ENCODE data around the gene FRRS1L. TPM values are rescaled to one million over a fixed set of nuclear protein-coding genes. Genes with fewer than 3 reads are reported as not detected.

The FRRS1L gene
- total RNA-seq, 2 experiments from 2014 or later: not detected

DNA sequence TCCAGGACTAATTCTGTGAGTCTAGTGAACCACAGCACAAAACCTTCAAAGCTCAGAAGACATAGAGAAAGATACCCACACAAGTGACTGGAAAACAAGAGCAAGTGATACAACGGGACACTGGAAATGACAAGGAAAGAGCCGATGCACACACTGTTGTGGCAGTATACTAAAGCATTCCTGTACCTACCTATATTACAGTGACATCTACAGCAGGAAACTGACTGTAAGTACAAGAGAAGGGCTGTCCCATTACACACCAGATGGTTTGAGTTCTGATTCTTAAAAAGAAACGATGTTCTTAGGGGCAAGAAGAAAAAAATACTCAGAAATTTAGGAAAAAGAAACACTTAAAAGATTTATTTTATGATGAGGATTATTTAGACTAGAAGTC is 65.8 kb downstream of the FRRS1L start:
- ChIA-PET POLR2A (interaction anchor here (1.8 kb wide), 1 partner anchor 18 kb away, joined by 15 read pairs; the partner anchor contains the start of gene TMEM245), CTCF (interaction anchor here (1.2 kb wide), 1 partner anchor 9 kb away, joined by 5 read pairs; no protein-coding TSS in a partner anchor)
- peak overlapping the region; percentile 88 for H3K27ac Mint-ChIP-seq
- H3K27me3 Mint-ChIP-seq: no peaks in the 10 kb centered on the region
- H3K4me1 Mint-ChIP-seq: peaks cover 61% of the 10 kb centered on the region
- H3K36me3 Mint-ChIP-seq (ENCODE audit: low read depth): peaks cover 54% of the 10 kb centered on the region
- H3K9me3 Mint-ChIP-seq: peaks cover 12% of the 10 kb centered on the region
- H3K4me3 Mint-ChIP-seq: peak overlapping the region; percentile 34
- no peak for DNase-seq

DNA sequence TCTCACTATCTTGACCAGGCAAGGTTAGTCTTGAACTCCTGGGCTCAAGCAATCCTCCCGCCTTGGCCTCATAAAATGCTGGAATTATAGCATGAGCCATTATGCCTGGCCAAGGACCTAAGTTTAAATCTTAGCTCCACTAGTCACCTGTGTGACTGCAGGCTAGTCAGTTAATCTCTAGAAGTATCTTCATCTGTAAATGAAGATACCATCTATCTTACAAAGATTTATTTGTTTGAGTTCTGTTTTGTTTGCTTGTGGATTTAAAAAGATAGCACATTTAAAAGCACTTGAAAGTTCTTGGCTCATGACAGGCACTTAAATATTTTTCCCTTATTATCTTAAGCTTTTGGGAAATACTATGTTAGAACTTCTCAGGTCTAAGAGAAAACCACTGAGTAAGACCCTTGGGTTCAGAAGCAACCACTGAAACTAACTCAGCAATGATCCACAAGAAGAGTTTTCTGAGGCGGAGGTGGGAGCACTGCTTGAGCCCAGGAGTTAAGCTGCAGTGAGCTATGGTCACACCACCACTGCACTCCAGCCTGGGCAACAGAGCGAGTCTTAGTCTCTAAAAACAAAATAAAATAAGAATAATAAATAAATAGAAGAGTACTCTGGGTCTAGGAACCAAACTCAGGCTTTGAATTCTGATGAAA is 66.4 kb downstream of the FRRS1L start:
- DNase-seq: no peak
- Mint-ChIP-seq H3K27ac (peak overlapping the region; percentile 88), H3K4me1 (peaks cover 65% of the 10 kb centered on the region), H3K27me3 (no peaks in the 10 kb centered on the region), H3K9me3 (peaks cover 12% of the 10 kb centered on the region), H3K36me3 (ENCODE audit: low read depth) (peaks cover 58% of the 10 kb centered on the region), H3K4me3 (peak overlapping the region; percentile 34)
- CTCF ChIA-PET: interaction anchor here (0.6 to 1.2 kb wide), 3 partner anchors 9 to 17 kb away, joined by 3 to 5 read pairs (median 4); no protein-coding TSS in a partner anchor
- POLR2A ChIA-PET: interaction anchor here (0.9 to 1.8 kb wide), 2 partner anchors 14 to 19 kb away, joined by 3 to 15 read pairs; partner anchors contain the start of gene TMEM245

DNA sequence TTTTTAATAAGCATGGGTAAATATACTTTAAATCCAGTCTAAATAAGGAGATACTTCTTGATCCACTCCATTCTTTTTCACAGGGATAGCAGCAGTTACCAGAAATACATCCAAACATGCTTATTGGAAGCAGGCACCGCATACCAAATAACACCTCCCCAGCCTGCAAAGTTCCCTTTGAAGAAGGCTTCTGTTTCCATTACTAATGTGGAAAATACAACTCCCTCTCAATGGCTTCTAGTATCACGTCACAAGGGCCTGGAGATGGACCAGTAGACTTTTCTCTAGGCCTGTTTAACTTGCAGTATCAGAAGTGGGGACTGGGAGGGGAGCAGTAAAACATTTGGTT is 68.1 kb downstream of the FRRS1L start:
- H3K36me3 Mint-ChIP-seq (ENCODE audit: low read depth): peaks cover 59% of the 10 kb centered on the region
- no peaks in the 10 kb centered on the region for H3K27me3 Mint-ChIP-seq
- ChIA-PET POLR2A (interaction anchor here (1.3 kb wide), 1 partner anchor 10 kb away, joined by 3 read pairs; no protein-coding TSS in a partner anchor), CTCF (interaction anchor here (0.7 kb wide), 1 partner anchor 26 kb away, joined by 4 read pairs; no protein-coding TSS in a partner anchor)
- H3K4me3 Mint-ChIP-seq: no peak overlapping the region
- peaks cover 67% of the 10 kb centered on the region for H3K4me1 Mint-ChIP-seq
- no peak overlapping the region for H3K27ac Mint-ChIP-seq
- DNase-seq: no peak
- peaks cover 7% of the 10 kb centered on the region for H3K9me3 Mint-ChIP-seq

DNA sequence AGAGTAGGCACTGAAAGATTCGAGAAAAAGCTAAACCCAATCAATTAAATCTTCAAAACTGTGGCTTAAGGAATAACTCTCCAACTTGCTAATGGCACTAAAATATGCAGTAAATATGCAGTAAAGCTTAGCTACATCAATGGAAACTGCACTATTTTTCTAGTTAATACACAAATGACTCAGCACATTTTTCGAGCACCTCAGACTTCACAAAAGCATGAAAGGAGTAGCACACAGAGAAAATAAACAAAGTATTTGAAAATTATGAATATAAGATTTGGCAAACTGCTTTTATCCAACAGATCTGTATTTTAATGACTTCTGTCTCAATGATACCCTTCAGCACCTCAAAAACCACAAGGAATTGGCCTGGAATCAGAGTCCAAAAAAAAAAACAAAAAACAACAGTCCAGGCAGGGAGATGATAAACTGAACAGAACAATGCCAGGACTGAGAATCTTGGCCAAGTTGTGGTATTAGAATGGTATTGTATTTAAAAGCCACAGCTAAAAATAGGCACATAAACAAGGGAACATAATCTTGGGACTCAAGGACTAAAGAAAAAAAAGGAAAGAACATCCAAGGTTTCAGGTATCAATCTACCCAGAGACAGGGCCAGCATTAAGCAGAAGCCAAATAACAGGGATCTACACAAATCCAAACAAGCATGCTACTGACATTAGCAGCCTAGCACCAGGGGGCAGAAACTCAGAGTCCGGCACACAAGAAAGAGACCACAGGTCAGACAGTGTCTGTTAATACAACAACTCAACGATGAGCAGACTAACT is 68.7 kb downstream of the FRRS1L start:
- H3K36me3 Mint-ChIP-seq (ENCODE audit: low read depth): peaks cover 59% of the 10 kb centered on the region
- H3K27ac Mint-ChIP-seq: peak overlapping the region; percentile 63
- CTCF ChIA-PET: interaction anchor here (0.7 kb wide), 2 partner anchors 10 to 27 kb away, joined by 3 to 4 read pairs; no protein-coding TSS in a partner anchor

DNA sequence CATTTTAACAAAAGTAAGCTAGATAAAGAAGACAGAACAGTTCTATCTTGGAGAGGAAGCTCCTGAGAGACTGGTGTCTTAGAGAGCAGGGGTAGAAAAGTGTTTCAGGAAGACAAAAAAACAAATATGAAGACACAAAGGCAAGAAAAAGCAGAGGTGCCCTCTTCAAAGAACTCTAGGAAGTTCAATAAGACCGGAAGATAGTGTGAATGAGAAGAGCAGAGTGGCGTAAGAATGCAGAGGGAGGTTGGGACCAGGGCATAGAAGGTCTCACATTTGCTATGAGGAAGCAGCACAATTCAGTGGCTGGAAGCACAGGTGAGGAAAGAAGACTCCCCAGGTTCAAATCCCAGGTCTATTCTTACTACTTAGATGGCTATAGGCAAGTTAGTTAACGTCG is 69.9 kb downstream of the FRRS1L start:
- Mint-ChIP-seq H3K9me3 (no peaks in the 10 kb centered on the region), H3K36me3 (ENCODE audit: low read depth) (peaks cover 61% of the 10 kb centered on the region), H3K4me1 (peaks cover 65% of the 10 kb centered on the region), H3K4me3 (no peak overlapping the region), H3K27ac (no peak overlapping the region), H3K27me3 (no peaks in the 10 kb centered on the region)
- ChIA-PET CTCF (interaction anchor here (1.0 kb wide), 1 partner anchor 21 kb away, joined by 4 read pairs; no protein-coding TSS in a partner anchor), POLR2A (no interaction called here)
- no peak for DNase-seq

More for the DNA sequence above, 68.7 kb downstream of the FRRS1L start:
- Mint-ChIP-seq H3K4me3 (no peak overlapping the region), H3K4me1 (peaks cover 67% of the 10 kb centered on the region), H3K9me3 (peaks cover 5% of the 10 kb centered on the region), H3K27me3 (no peaks in the 10 kb centered on the region)
- no peak for DNase-seq
- POLR2A ChIA-PET: interaction anchor here (0.7 to 1.3 kb wide), 3 partner anchors 11 to 24 kb away, joined by 3 to 4 read pairs (median 3); no protein-coding TSS in a partner anchor

DNA sequence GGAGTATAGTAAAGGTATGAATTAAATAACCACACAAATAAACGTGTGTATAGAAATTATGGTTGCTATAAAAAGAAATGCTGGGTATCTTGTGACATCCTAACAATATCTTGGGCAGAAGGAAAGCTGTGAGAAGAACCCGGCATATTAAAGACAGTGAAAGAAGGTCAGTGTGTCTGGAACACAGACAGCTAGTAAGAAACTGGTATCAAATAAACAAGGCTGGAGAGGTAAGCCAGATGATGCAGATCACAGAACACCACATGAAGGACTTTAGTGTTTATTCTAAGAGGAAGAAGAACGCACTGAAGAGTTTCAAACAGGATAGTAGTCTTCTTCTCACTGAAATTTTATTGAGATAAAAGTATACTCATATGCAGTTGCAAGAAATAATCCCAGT is 71.7 kb downstream of the FRRS1L start:
- peaks cover 56% of the 10 kb centered on the region for H3K4me1 Mint-ChIP-seq
- ChIA-PET POLR2A (no interaction called here), CTCF (no interaction called here)
- H3K27me3 Mint-ChIP-seq: no peaks in the 10 kb centered on the region
- peaks cover 71% of the 10 kb centered on the region for H3K36me3 Mint-ChIP-seq (ENCODE audit: low read depth)
- no peak overlapping the region for H3K27ac Mint-ChIP-seq
- DNase-seq: no peak
- no peak overlapping the region for H3K4me3 Mint-ChIP-seq
- no peaks in the 10 kb centered on the region for H3K9me3 Mint-ChIP-seq

DNA sequence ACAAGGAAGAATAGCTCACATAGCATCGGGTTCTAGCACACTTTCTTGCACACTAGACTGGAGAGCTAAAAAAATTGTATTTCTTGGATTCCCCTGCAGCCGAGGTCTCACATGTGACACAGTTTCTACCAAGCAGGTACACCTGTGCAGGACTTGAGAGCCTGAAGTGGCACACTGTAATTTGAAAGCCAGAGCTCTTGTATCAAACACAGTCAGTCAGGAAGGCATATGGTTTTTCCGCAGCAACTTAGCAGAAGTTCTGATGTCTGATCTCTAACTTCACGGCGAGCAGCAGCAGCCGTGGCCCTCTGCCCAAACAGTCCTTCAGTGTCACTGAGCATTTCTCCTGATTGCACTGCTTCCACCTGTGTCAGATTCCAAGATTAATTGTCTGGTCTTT is 72.8 kb downstream of the FRRS1L start:
- peaks cover 48% of the 10 kb centered on the region for H3K4me1 Mint-ChIP-seq
- no peaks in the 10 kb centered on the region for H3K27me3 Mint-ChIP-seq
- no peak for DNase-seq
- CTCF ChIA-PET: no interaction called here
- no peaks in the 10 kb centered on the region for H3K9me3 Mint-ChIP-seq
- no peak overlapping the region for H3K4me3 Mint-ChIP-seq
- POLR2A ChIA-PET: no interaction called here
- peaks cover 76% of the 10 kb centered on the region for H3K36me3 Mint-ChIP-seq (ENCODE audit: low read depth)
- no peak overlapping the region for H3K27ac Mint-ChIP-seq

DNA sequence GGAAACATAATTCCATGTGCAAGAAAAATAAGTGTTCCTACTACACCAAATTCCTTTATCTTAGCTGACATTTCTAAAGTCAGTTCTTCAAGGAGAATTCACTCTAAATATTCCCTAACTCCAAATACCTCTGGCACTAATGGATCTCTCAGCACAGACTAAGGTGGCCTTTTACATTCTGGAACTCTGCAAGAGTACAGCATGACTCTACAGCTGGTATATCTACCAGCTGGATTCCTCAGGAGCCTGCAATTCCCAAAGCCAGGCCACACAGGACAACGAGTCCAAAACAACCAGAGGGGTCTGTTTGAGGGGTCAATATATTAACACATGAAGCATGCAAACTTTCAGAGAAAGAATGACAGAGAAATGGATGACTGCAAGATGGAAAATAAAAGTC is 74.5 kb downstream of the FRRS1L start:
- DNase-seq: no peak
- ChIA-PET CTCF (interaction anchor here (1.8 kb wide), 1 partner anchor 8 kb away, joined by 5 read pairs; no protein-coding TSS in a partner anchor), POLR2A (interaction anchor here (0.8 to 1.3 kb wide), 3 partner anchors 14 to 27 kb away, joined by 3 to 5 read pairs (median 3); partner anchors contain the start of gene TMEM245)
- no peak overlapping the region for H3K27ac Mint-ChIP-seq
- peaks cover 77% of the 10 kb centered on the region for H3K36me3 Mint-ChIP-seq (ENCODE audit: low read depth)
- no peak overlapping the region for H3K4me3 Mint-ChIP-seq
- no peaks in the 10 kb centered on the region for H3K27me3 Mint-ChIP-seq
- no peaks in the 10 kb centered on the region for H3K9me3 Mint-ChIP-seq
- H3K4me1 Mint-ChIP-seq: peaks cover 31% of the 10 kb centered on the region

DNA sequence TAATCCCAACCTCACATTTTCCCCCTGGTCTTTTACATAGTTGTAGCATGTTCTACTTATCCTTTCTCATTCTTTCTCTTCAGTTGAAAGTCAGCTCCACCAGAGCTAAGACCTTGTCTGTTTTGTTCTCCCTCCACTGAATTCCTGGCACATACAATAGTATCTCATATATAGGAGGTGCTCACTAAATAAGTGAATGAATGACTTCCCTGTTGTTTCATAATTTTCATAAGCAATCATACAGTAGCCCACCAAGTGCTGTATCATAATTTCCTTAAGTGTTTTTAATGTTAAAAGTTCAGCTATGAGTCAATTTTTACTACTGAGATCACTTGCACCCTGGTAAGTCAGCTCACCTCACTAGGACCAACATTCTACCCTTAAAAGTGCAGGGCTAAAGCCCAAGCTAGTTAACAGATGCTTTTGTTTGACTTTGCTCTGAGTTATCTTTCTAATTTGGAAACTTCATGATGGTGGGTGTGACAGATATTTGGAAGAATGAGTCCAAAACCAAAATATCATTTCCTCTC is 74.9 kb downstream of the FRRS1L start:
- POLR2A ChIA-PET: interaction anchor here (0.8 to 1.3 kb wide), 3 partner anchors 14 to 28 kb away, joined by 3 to 5 read pairs (median 3); partner anchors contain the start of gene TMEM245
- Mint-ChIP-seq H3K27me3 (no peaks in the 10 kb centered on the region), H3K4me1 (peaks cover 29% of the 10 kb centered on the region), H3K4me3 (no peak overlapping the region), H3K27ac (no peak overlapping the region), H3K36me3 (ENCODE audit: low read depth) (peaks cover 77% of the 10 kb centered on the region), H3K9me3 (no peaks in the 10 kb centered on the region)
- CTCF ChIA-PET: interaction anchor here (1.8 kb wide), 1 partner anchor 9 kb away, joined by 5 read pairs; no protein-coding TSS in a partner anchor
- no peak for DNase-seq

DNA sequence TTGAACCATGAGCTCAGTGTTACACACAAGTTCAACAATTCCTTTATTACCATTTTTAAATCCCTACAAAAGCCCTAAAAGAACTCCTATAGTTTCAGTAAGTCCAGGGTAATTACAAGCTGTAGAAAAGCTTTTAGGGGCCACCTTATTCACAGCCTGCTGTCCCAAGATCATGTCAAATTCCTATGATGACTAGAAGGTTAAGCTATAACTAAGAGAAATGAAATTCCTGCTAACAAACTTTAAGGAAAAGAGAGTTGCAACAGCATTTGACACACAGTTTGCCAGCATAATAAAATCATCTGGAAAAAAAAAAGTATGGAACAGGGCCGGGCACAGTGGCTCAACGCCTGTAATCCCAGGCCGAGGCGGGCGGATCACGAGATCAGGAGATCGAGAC is 78.8 kb downstream of the FRRS1L start:
- Mint-ChIP-seq H3K4me3 (no peak overlapping the region), H3K27me3 (no peaks in the 10 kb centered on the region), H3K4me1 (peaks cover 15% of the 10 kb centered on the region), H3K9me3 (no peaks in the 10 kb centered on the region), H3K27ac (no peak overlapping the region), H3K36me3 (ENCODE audit: low read depth) (peaks cover 70% of the 10 kb centered on the region)
- no peak for DNase-seq
- CTCF ChIA-PET: interaction anchor here (0.6 to 1.4 kb wide), 3 partner anchors 21 to 30 kb away, joined by 3 read pairs; no protein-coding TSS in a partner anchor
- POLR2A ChIA-PET: interaction anchor here (1.0 kb wide), 1 partner anchor 30 kb away, joined by 4 read pairs; no protein-coding TSS in a partner anchor

DNA sequence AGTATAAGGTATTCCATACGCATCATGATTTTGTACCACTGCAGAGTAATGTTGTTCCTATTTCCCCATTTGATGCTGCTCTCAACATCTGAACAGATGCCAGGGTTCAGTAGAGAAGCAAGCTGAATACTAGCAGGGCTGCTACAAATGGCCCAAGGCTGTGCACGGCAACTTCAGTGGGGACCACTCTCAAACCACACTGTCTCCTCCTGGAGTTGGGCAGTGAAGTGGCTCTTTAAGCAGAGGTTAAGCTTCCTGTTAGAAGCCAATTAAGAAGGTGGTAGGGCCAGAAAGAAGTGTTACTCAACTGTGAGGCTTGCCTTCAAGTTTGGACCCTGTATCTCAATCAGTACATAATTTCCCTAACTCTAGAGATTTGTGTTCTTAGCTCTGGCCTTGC is 79.3 kb downstream of the FRRS1L start:
- H3K36me3 Mint-ChIP-seq (ENCODE audit: low read depth): peaks cover 70% of the 10 kb centered on the region
- ChIA-PET POLR2A (interaction anchor here (0.8 to 1.0 kb wide), 2 partner anchors 31 to 32 kb away, joined by 3 to 4 read pairs; partner anchors contain the start of gene TMEM245), CTCF (interaction anchor here (0.6 to 1.4 kb wide), 3 partner anchors 22 to 30 kb away, joined by 3 read pairs; no protein-coding TSS in a partner anchor)
- peaks cover 15% of the 10 kb centered on the region for H3K4me1 Mint-ChIP-seq
- H3K9me3 Mint-ChIP-seq: no peaks in the 10 kb centered on the region
- no peak overlapping the region for H3K27ac Mint-ChIP-seq
- no peak overlapping the region for H3K4me3 Mint-ChIP-seq
- H3K27me3 Mint-ChIP-seq: no peaks in the 10 kb centered on the region
- no peak for DNase-seq

DNA sequence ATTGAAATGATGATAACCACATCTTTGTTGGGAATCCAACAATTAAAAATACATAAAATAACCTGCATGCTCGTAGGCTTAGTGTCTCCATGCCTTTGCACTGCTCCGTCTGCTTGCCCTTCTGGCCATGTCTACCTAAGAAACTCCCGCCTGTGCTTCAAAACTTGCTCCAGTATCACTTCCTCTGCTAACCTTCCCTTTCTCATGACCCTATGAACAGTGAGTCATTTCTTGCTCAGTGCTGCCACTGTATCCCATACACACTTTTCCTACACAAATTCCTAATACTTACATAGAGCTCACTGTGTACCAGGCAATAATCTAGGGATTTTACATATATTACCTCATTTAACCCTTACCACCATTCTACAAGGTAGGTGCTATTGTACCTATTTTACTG is 80.8 kb downstream of the FRRS1L start:
- DNase-seq: no peak
- POLR2A ChIA-PET: no interaction called here
- Mint-ChIP-seq H3K4me1 (peaks cover 7% of the 10 kb centered on the region), H3K36me3 (ENCODE audit: low read depth) (peaks cover 60% of the 10 kb centered on the region), H3K9me3 (no peaks in the 10 kb centered on the region), H3K4me3 (no peak overlapping the region), H3K27me3 (no peaks in the 10 kb centered on the region), H3K27ac (no peak overlapping the region)
- CTCF ChIA-PET: no interaction called here
